GM20431 (cell line): ENCODE measurements around the gene CHRM5.

Experiments used
- in situ Hi-C: fragments of 300-500 bp; cut with MseI, MboI; formaldehyde crosslinking; loops from one replicate; pipeline ENCODE4 v1.15.0; 2020; ENCODE audit warnings: low sequenced_read_pairs; ENCODE audit not compliant: unreplicated experiment

The CHRM5 gene

GRCh38 chr15:34070003-34070402, 101.7 kb downstream of the CHRM5 start:
- in situ Hi-C loops = loop anchor here (25.0 kb wide), 1 partner anchor 517 kb away; the partner anchor contains the start of gene GOLGA8B

- in situ Hi-C loops = no loop called here
Observed at GRCh38 chr15:34076785-34077184, 108.5 kb downstream of the CHRM5 start.

GRCh38 chr15:34078900-34079299, 110.6 kb downstream of the CHRM5 start:
- in situ Hi-C loops = no loop called here

- in situ Hi-C loops = no loop called here
Observed at GRCh38 chr15:34079904-34080303, 111.6 kb downstream of the CHRM5 start.

GRCh38 chr15:34084086-34084485, 115.8 kb downstream of the CHRM5 start:
- in situ Hi-C loops = no loop called here

GRCh38 chr15:34085746-34086145, 117.4 kb downstream of the CHRM5 start:
- in situ Hi-C loops = no loop called here

GRCh38 chr15:34099914-34100313, 131.6 kb downstream of the CHRM5 start:
- in situ Hi-C loops = no loop called here

- in situ Hi-C loops = no loop called here
Observed at GRCh38 chr15:34101366-34102174, 133.3 kb downstream of the CHRM5 start, which contains the start of the genes EMC7 and PGBD4. EMC7 (minus strand) TSS chr15:34101862; CDS start chr15:34101839, 23 bp downstream. PGBD4 (plus strand) TSS chr15:34102083; CDS start chr15:34102532, 449 bp downstream.

- in situ Hi-C loops = no loop called here
Observed at GRCh38 chr15:34102175-34102925, 134.1 kb downstream of the CHRM5 start.

- in situ Hi-C loops = no loop called here
Observed at GRCh38 chr15:34106423-34106822, 138.1 kb downstream of the CHRM5 start.

- in situ Hi-C loops = no loop called here
Observed at GRCh38 chr15:34107315-34107714, 139.0 kb downstream of the CHRM5 start.

- in situ Hi-C loops = no loop called here
Observed at GRCh38 chr15:34109797-34110663, 141.7 kb downstream of the CHRM5 start.

- in situ Hi-C loops = no loop called here
Observed at GRCh38 chr15:34111488-34111887, 143.2 kb downstream of the CHRM5 start.

- in situ Hi-C loops = no loop called here
Observed at GRCh38 chr15:34114215-34114614, 145.9 kb downstream of the CHRM5 start.

GRCh38 chr15:34114739-34115138, 146.4 kb downstream of the CHRM5 start:
- in situ Hi-C loops = no loop called here

- in situ Hi-C loops = no loop called here
Observed at GRCh38 chr15:34116620-34117019, 148.3 kb downstream of the CHRM5 start.
